Stimulated activated CD4-positive, alpha-beta T cell treated with anti-CD3 and anti-CD28 coated beads, Interleukin-4, amount 100 ng/mL, for 24 hours (primary cell): Measurements from ENCODE around the gene SETD6.
"Not testable (repeated sequence)": the region's sequence is repeated elsewhere in the genome, so short reads cannot be mapped to it uniquely, and the experiment has no call there.

Source experiments
- DNase-seq: peaks from one replicate; pipeline ENCODE4 v3.0.0-alpha.2; 2020

SETD6 gene

DNA sequence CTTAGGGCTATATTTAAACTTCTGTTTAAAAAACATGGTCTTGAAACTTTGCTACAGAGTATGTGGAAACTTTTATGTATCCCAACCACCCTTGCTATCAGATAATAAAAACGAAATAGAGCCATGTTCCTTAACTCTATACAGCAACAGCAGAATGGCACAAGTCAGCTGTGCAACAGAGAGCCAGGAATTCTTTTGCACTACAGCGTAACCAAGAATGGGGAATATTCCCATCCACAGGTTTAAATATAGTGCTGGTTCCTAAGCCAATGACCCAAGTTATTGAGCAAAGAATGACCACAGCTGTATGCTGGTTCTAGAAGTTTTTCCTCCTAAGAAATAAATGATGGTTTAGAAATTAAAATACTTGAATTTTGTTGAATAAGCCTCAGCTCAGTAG lies 33.1 kb downstream of the SETD6 start:
- no peak for DNase-seq

DNA sequence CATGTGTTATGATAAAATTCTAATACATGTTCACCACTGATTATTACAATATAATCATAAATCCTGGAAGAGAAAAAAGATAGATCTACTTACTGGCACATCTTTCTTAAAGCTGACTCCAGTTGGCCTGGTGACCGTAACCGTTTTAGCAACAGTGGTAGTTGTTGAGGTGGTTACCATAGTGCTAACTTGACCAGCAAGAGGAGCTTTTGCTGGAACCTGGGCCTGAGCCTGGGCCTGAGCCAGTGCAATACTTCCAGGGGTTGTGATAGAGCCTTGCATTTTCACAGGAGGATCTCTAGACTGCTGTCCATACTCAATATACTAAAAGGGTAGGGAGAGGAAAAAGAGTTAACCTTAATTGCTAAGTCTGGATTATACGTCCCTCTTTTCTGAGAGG lies 36.2 kb downstream of the SETD6 start:
- no peak for DNase-seq

DNA sequence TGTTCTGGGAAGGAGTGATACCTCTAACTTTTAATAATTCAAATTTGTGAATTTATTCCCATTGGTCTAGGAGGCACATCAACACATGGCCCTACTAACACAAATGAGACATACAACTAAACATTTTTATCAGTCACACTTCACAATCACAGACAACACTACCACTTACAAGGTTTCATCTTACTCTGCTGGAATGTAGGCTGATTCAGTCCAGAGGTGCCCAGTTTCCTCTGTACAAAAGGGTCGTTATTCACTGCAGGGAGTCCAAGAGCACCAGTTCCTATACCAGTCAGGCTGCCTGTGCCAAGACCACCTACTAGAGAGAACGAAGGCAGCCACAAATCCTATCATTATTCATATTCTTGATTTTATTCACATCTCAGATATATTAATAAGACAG lies 41.4 kb downstream of the SETD6 start:
- DNase-seq: no peak

DNA sequence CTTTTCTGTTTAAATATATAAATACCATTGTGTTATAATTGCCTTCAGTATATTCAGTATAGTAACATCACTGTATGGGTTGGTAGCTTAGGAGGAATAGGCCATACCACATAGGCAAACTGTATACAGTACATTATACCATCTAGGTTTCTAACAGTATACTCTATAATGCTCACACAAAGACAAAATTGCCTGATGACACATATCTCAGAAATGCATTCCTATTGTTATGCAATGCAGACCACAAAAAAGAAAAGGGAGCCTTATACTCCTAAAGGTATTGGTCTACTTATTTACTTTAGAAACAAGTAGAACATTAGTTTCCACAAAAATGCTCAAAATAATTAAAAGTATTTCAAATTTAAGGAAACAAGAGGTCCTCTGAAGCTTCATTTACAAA lies 47.9 kb downstream of the SETD6 start:
- DNase-seq: no peak

DNA sequence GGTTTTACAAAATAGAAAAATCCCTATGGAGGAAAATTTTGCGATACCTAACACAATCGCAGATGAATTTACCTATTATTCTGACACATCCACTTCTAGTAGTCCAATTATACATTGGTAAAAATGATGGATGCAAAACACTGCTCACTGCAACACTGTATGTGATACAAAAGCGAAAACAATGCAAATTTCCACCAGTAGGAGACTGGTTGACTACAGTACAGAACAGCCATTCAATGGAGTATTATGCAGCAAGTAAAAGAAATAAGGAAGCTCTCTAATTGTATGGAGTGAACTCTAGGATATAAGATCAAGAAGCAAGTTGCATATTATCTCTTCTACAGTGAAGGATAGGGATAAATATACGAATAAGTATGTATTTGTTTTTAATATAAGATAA lies 48.5 kb downstream of the SETD6 start:
- DNase-seq: no peak

DNA sequence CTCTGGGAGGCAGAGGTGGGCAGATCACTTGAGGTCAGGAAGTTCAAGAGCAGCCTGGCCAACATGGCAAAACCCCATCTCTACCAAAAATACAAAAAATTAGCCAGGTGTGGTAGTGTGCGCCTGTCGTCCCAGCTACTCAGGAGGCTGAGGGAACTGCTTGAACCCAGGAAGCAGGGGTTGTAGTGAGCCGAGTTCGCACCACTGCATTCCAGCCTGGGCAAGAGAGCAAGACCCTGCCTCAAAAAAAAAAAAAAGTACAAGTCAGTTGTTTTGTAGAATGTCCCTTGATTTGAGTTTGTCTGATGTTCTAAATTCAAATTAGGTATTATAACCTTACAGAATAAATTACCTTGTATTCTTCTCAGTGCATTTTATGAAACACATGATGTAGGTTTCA lies 50.4 kb downstream of the SETD6 start:
- DNase-seq: not testable (repeated sequence)
